GM12875 (cell line): ENCODE measurements around the gene PURB.
"Not testable (repeated sequence)": the region's sequence is repeated elsewhere in the genome, so short reads cannot be mapped to it uniquely, and the experiment has no call there.

Source experiments
- H3K4me3 ChIP-seq: one replicate; pipeline ENCODE4 v1.5.1; 2011; ENCODE audit warnings: low read depth, low read length, control low read depth
- CTCF ChIP-seq: IDR thresholded peaks from 2 replicates; pipeline ENCODE4 v1.5.1; 2011; ENCODE audit warnings: low read depth, mild to moderate bottlenecking, control low read depth, inconsistent platforms, low read length, moderate library complexity, borderline replicate concordance; ENCODE audit not compliant: insufficient read depth

Gene PURB

GRCh38 chr7:44882899-44883298, 2.4 kb downstream of the PURB start:
- H3K4me3 ChIP-seq = no peak overlapping the region
- TF ChIP-seq CTCF = no peak

GRCh38 chr7:44881610-44882009, 3.7 kb downstream of the PURB start:
- TF ChIP-seq CTCF = no peak
- peak overlapping the region; percentile 31 for H3K4me3 ChIP-seq

- TF ChIP-seq CTCF = no peak
- peak overlapping the region; percentile 23 for H3K4me3 ChIP-seq
Measured at GRCh38 chr7:44881066-44881600, 4.2 kb downstream of the PURB start.

GRCh38 chr7:44880317-44881018, 4.9 kb downstream of the PURB start:
- TF ChIP-seq CTCF = no peak
- H3K4me3 ChIP-seq = peak overlapping the region; percentile 3

- no peak for TF ChIP-seq CTCF
- no peak overlapping the region for H3K4me3 ChIP-seq
Measured at GRCh38 chr7:44876393-44876792, 8.9 kb downstream of the PURB start.

- no peak overlapping the region for H3K4me3 ChIP-seq
- no peak for TF ChIP-seq CTCF
Measured at GRCh38 chr7:44875241-44875640, 10.1 kb downstream of the PURB start.

- no peak for TF ChIP-seq CTCF
- no peak overlapping the region for H3K4me3 ChIP-seq
Measured at GRCh38 chr7:44872787-44873186, 12.5 kb downstream of the PURB start.

- H3K4me3 ChIP-seq = not testable (repeated sequence)
Measured at GRCh38 chr7:44871918-44872317, 13.4 kb downstream of the PURB start.

- H3K4me3 ChIP-seq = not testable (repeated sequence)
Measured at GRCh38 chr7:44870780-44871179, 14.6 kb downstream of the PURB start.

GRCh38 chr7:44870336-44870735, 15.0 kb downstream of the PURB start:
- not testable (repeated sequence) for H3K4me3 ChIP-seq
